Choroid plexus epithelial cell (primary cell): ENCODE results near the gene SPATA2L.
"Not testable (repeated sequence)": the region's sequence is repeated elsewhere in the genome, so short reads cannot be mapped to it uniquely, and the experiment has no call there.

ENCODE experiments used
- DNase-seq: peaks from one replicate; pipeline ENCODE4 v3.0.0-alpha.2; 2010; ENCODE audit warnings: low read depth
- H3K4me3 ChIP-seq: 2 replicates; pipeline ENCODE4 v1.5.1; 2011; ENCODE audit warnings: low read depth, mild to moderate bottlenecking, control low read depth, low read length, moderate library complexity
- TF ChIP-seq, protein P1 (sequence below): conservative IDR thresholded peaks from 2 replicates; pipeline ENCODE4 v1.5.1; 2011; ENCODE audit warnings: low read depth, mild to moderate bottlenecking, control low read depth, inconsistent platforms, low read length, moderate library complexity

The SPATA2L gene

DNA sequence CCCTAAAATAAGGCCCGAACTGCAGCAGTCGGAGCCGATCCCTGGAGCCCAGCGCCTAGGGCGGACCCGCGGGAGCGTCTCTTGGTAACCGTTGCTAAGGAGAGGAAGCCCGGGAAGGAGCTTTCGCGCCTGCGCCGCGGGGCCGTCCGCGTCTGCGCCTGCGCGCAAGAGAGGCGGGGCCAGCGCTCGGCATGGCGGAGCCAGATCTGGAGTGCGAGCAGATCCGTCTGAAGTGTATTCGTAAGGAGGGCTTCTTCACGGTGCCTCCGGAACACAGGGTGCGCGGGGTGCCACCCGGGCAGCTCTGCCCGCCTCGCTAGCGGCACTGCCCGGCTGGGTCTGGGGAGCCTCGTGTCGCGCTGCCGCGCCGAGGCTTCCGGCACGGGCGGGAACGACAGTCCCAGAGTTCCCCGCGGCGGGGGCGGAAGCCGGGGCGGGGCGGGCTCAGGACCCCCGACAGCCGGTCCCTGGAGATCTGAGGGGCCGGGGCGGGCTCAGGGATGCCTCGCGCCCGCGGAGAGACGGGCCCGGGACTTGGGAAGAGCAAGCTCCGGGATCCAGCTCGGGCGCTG, 14.9 kb downstream of the SPATA2L start, which contains the start of gene CDK10:
Gene CDK10 (plus strand): TSS at position 170 of the 572 bp plus-strand sequence. CDS start 22 bp downstream, at position 192.
- peak within 1 kb of the TSS; percentile 95 for H3K4me3 ChIP-seq
- DNase-seq: peak; percentile 89
- TF ChIP-seq, protein P1, sequence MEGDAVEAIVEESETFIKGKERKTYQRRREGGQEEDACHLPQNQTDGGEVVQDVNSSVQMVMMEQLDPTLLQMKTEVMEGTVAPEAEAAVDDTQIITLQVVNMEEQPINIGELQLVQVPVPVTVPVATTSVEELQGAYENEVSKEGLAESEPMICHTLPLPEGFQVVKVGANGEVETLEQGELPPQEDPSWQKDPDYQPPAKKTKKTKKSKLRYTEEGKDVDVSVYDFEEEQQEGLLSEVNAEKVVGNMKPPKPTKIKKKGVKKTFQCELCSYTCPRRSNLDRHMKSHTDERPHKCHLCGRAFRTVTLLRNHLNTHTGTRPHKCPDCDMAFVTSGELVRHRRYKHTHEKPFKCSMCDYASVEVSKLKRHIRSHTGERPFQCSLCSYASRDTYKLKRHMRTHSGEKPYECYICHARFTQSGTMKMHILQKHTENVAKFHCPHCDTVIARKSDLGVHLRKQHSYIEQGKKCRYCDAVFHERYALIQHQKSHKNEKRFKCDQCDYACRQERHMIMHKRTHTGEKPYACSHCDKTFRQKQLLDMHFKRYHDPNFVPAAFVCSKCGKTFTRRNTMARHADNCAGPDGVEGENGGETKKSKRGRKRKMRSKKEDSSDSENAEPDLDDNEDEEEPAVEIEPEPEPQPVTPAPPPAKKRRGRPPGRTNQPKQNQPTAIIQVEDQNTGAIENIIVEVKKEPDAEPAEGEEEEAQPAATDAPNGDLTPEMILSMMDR: no peak

DNA sequence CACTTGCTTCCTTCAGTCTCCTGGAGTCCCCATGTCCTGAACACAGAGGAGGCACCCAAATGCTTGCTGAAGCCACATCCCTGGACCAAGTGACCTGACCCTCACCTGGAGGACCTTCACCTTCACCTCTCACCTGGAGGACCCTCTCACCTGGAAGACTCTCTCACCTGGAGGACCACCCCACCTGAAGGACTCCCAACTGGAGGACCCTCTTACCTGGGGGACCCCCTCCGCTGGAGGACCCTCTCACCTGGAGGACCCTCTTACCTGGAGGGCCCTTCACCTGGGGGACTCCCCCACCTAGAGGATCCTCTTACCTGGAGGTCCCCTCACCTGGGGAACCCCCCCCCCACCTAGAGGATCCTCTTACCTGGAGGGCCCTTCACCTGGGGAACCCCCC, 15.6 kb downstream of the SPATA2L start:
- TF ChIP-seq, protein P1: no peak
- H3K4me3 ChIP-seq: no peak overlapping the region
- DNase-seq: no peak

DNA sequence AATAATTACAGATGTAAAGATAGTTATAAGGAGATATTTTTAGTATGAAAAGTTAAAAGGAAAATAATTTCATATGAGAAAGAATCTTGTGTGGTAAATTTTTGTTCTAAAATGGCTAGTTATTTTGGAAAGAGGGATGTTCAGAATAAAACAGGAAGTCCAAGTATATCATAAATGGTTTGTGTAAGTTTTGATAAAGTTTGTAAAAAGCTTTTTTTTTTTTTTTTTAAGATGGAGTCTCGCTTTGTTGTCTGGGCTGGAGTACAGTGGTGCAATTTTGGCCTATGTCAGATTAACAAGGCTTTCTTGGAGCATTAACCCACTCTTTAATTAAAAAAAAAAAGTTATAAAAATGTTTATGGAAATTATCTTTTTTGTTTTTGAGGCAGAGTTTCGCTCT, 23.2 kb downstream of the SPATA2L start:
- no peak for DNase-seq
- TF ChIP-seq, protein P1: no peak
- H3K4me3 ChIP-seq: no peak overlapping the region

DNA sequence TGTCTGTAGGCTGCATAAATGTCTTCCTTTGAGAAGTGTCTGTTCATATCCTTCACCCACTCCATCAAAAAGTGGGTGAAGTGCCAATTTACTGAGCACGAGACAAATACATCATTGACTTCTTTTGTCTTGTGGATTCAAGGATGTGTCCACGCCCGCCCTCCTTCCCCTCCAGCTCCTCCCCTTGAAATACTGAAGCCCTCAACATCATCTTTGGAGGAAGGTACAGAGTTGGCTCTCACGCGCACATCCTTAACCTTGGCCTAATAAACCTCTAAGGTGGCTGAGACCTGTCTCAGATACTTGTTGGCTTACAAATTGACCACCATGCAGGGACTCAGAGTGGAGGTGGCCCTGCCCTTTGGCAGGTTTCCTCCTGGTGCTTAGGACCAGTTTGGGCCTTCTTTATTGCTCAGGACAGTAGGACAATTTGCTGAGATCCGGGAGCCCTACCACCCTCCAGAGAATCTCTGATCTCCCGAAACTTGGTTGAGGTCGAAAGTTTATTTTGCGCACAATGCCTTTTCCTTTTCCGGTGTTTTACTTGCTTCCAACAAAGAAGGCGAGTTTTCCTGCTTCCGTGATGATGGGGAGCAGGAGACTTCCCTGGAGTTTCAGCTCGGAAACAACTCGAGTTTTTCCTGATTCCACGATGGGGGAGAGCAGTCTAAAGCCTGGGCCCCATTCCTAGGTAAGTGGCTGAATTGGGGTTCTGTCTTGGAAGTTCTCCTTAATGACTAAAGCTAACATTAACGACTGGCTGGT, 29.1 kb downstream of the SPATA2L start:
- no peak overlapping the region for H3K4me3 ChIP-seq
- TF ChIP-seq, protein P1: no peak
- no peak for DNase-seq

DNA sequence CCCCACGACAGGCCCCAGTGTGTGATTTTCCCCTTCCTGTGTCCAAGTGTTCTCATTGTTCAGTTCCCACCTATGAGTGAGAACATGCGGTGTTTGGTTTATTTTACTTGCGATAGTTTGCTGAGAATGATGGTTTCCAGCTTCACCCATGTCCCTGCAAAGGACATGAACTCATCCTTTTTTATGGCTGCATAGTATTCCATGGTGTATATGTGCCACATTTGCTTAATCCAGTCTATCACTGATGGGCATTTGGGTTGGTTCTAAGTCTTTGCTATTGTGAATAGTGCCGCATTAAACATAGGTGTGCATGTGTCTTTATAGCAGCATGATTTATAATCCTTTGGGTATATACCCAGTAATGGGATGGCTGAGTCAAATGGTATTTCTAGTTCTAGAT, 29.9 kb downstream of the SPATA2L start:
- not testable (repeated sequence) for H3K4me3 ChIP-seq, DNase-seq

DNA sequence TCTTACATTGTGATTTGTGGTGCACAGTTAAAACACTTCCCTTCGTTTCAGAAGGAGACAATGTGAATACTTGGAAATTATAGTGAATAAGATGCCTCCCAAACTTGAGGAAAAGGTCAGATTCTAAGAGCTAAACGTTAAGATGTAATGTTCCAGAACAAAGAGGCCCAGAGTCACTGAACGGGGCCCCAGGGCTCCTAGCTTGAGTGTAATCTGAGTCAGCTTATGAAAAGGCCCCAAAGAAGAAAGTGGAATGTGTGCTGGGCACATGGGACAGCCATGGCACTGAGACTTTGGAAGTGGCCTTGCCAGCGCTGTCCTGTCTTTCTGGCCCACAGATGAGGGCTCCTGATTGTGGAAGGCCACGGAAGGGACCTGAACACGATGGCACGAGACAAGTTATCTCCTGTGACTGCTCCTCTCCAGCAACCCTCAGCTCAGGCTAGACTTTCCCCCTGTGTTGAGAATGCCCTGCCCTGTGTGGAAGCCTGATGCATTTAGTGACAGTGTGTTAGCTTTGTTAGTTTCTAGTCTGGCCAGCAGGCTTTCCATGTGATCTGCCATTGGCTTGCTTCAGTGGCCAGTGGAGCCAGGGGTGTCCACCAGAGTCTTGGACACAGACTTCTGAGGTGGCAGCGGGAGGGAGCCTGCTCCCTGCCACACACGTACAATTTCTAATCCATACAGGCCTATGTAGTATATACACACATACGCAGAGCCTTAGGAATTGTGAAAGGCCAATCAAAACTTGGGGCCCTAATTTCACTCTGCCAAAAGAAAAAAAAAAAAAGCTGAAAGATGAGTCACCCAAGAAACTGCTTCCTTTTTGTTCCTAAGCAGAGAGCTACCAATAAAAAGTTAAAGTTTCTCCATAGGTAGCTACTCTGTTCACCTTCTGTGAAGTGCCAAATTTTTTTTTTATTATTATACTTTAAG, 30.7 kb downstream of the SPATA2L start:
- TF ChIP-seq, protein P1: peak; percentile 6
- peak; percentile 62 for DNase-seq

DNA sequence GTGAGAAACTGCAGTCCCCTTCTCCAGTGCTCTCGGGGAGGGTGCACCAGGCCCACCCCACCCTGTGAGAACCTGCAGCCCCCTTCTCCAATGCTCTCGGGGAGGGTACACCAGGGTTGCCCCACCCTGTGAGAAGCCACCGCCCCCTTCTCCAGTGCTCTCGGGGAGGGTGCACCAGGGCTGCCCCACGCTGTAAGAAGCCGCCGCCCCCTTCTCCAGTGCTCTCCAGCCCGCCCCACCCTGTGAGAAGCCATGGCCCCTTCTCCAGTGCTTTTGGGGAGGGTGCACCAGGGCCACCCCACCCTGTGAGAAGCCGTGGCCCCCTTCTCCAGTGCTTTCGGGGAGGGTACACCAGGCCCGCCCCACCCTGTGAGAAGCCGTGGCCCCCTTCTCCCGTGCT, 31.8 kb downstream of the SPATA2L start:
- no peak overlapping the region for H3K4me3 ChIP-seq
- TF ChIP-seq, protein P1: no peak
- no peak for DNase-seq

More for the DNA sequence above, 30.7 kb downstream of the SPATA2L start:
- H3K4me3 ChIP-seq: no peak overlapping the region
